Caco-2 (cell line): ENCODE data around the gene C19orf44. TPM values are rescaled to one million over a fixed set of nuclear protein-coding genes. Genes with fewer than 3 reads are reported as not detected.
"Not testable (repeated sequence)": the region's sequence is repeated elsewhere in the genome, so short reads cannot be mapped to it uniquely, and the experiment has no call there.

Experiments used
- BruUV-seq: library from RNA; stranded (reverse); fragments of 400-500 nt; replicated peaks from 2 replicates; lab custom pipeline; 2021; lab: Mats Ljungman, UMichigan
- CTCF ChIA-PET: fragments of 300-600 bp; sonication (Branson Sonifier 250); formaldehyde crosslinking; loops from one replicate; lab custom pipeline; 2022; ENCODE audit warnings: antibody characterized with exemption; lab: Charles Lee
- POLR2A ChIA-PET: fragments of 300-600 bp; sonication (Branson Sonifier 250); formaldehyde crosslinking; loops from one replicate; lab custom pipeline; 2022; ENCODE audit warnings: antibody characterized with exemption; lab: Charles Lee
- DNase-seq, 2 experiments: peaks; one replicate each; pipeline versions ENCODE4 v3.0.0 to v3.0.0-alpha.2; 2020 to 2022
- H3K27me3 ChIP-seq: replicated peaks from 2 replicates; pipeline ENCODE4 v1.6.0; 2011; ENCODE audit warnings: low read length; ENCODE audit not compliant: control insufficient read depth, insufficient read depth
- H3K36me3 ChIP-seq: 2 replicates; pipeline ENCODE4 v1.5.1; 2011; ENCODE audit warnings: low read length; ENCODE audit not compliant: control insufficient read depth, insufficient read depth
- H3K4me1 ChIP-seq: fragments of 250-450 bp; sonication (Bioruptor Pico); 2 replicates; pipeline ENCODE4 v1.5.1; 2020; ENCODE audit warnings: mild to moderate bottlenecking
- H3K4me3 ChIP-seq: 2 replicates; pipeline ENCODE4 v1.5.1; 2011; ENCODE audit warnings: low read depth, mild to moderate bottlenecking, control low read depth, low read length
- H3K9me3 ChIP-seq: fragments of 250-450 bp; sonication (Bioruptor Pico); 2 replicates; pipeline ENCODE4 v1.5.1; 2020; ENCODE audit warnings: mild to moderate bottlenecking, moderate library complexity
- H3K27ac Mint-ChIP-seq: one replicate; pipeline ENCODE4 v1.8.0; 2022; ENCODE audit warnings: mixed read lengths; ENCODE audit not compliant: unreplicated experiment
- H3K27me3 Mint-ChIP-seq: one replicate; pipeline ENCODE4 v1.8.0; 2022; ENCODE audit warnings: mixed read lengths; ENCODE audit not compliant: insufficient read depth, unreplicated experiment
- H3K36me3 Mint-ChIP-seq: one replicate; pipeline ENCODE4 v1.8.0; 2022; ENCODE audit warnings: mild to moderate bottlenecking, mixed read lengths; ENCODE audit not compliant: insufficient read depth, unreplicated experiment
- H3K4me1 Mint-ChIP-seq: one replicate; pipeline ENCODE4 v1.8.0; 2022; ENCODE audit warnings: low read depth, mixed read lengths; ENCODE audit not compliant: unreplicated experiment
- H3K4me3 Mint-ChIP-seq: one replicate; pipeline ENCODE4 v1.8.0; 2022; ENCODE audit warnings: mild to moderate bottlenecking, moderate library complexity, mixed read lengths; ENCODE audit not compliant: unreplicated experiment
- H3K9me3 Mint-ChIP-seq: one replicate; pipeline ENCODE4 v1.8.0; 2022; ENCODE audit warnings: mixed read lengths; ENCODE audit not compliant: unreplicated experiment
- intact Hi-C: fragments of 100-400 bp; cut with micrococcal nuclease; formaldehyde crosslinking; loops from one replicate; pipeline ENCODE4 v1.10.0; 2022; ENCODE audit not compliant: unreplicated experiment
- total RNA-seq: library from RNA; stranded (reverse); gene quantifications from 2 replicates; pipeline ENCODE4 v1.2.3, GENCODE V29; 2022
- TF ChIP-seq, protein P1 (sequence below), 2 experiments: fragments of 200-600 bp in 1 of 2; IDR thresholded peaks; 1 replicate in 1 of 2; 2 replicates in 1 of 2; pipeline versions ENCODE4 v1.5.1 to v1.8.0; 2011 to 2022; ENCODE audit warnings: antibody characterized with exemption in 1 of 2, control low read depth in 1 of 2, inconsistent platforms in 1 of 2, low read depth in 1 of 2, low read length in 1 of 2, mild to moderate bottlenecking in 1 of 2, moderate library complexity in 1 of 2; ENCODE audit not compliant: insufficient read depth in 1 of 2, severe bottlenecking in 1 of 2, unreplicated experiment in 1 of 2

The C19orf44 gene
- total RNA-seq, 1 experiment from 2014 or later, result 3.4 TPM

DNA sequence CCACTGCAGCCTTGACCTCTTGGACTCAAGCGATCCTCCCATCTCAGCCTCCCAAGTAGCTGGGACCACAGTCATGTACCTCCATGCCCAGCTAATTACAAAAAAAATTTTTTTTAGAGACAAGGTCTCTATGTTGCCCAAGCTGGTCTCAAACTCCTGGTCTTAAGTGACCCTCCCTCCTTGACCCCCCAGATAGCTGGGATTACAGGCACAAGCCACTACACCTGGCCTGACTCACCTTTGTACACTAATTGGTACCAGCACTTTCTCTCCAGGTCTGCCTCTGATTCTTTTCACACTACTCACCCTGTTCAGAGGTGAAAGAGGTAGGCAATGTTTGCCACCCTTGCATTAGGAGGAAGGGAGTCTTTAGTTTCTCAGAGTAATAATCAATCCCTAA is 18.9 kb upstream of the C19orf44 start:
- Histone ChIP-seq H3K9me3 (peaks cover 8% of the 10 kb centered on the region), H3K4me1 (no peaks in the 10 kb centered on the region), H3K36me3 (no peaks in the 10 kb centered on the region), H3K27me3 (no peaks in the 10 kb centered on the region), H3K4me3 (no peak overlapping the region)
- BruUV-seq, result no TSS peak
- intact Hi-C loops, result no loop called here
- H3K4me1 Mint-ChIP-seq, result no peaks in the 10 kb centered on the region
- no peak overlapping the region for H3K27ac Mint-ChIP-seq
- no peaks in the 10 kb centered on the region for H3K36me3 Mint-ChIP-seq
- no peak for DNase-seq
- ChIA-PET POLR2A (no interaction called here), CTCF (no interaction called here)
- TF ChIP-seq, protein P1, sequence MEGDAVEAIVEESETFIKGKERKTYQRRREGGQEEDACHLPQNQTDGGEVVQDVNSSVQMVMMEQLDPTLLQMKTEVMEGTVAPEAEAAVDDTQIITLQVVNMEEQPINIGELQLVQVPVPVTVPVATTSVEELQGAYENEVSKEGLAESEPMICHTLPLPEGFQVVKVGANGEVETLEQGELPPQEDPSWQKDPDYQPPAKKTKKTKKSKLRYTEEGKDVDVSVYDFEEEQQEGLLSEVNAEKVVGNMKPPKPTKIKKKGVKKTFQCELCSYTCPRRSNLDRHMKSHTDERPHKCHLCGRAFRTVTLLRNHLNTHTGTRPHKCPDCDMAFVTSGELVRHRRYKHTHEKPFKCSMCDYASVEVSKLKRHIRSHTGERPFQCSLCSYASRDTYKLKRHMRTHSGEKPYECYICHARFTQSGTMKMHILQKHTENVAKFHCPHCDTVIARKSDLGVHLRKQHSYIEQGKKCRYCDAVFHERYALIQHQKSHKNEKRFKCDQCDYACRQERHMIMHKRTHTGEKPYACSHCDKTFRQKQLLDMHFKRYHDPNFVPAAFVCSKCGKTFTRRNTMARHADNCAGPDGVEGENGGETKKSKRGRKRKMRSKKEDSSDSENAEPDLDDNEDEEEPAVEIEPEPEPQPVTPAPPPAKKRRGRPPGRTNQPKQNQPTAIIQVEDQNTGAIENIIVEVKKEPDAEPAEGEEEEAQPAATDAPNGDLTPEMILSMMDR (IDR thresholded peaks at IDR 0.05; ENCODE audit: insufficient read depth in 1 of 2, low read depth in 1 of 2, low read length in 1 of 2, severe bottlenecking in 1 of 2, unreplicated experiment in 1 of 2), result no peak
- H3K9me3 Mint-ChIP-seq, result no peaks in the 10 kb centered on the region
- no peaks in the 10 kb centered on the region for H3K27me3 Mint-ChIP-seq
- no peak overlapping the region for H3K4me3 Mint-ChIP-seq

DNA sequence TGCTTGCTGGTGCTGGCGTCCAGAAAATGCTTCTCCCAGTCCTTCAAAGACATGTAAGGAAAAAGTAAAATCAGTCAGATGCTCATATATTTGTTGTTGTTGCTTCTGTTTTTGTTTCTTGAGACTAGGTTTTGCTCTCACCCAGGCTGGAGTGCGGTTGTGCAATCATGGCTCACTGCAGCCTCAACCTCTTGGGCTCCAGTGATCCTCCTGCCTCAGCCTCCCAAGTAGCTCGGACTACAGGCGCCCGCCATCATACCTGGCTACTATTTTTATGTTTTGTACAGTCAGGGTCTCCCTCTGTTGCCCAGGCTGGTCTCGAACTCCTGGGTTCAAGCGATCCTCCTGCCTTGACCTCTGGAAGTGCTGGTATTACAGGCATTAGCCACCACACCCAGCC is 13.4 kb upstream of the C19orf44 start:
- H3K4me1 ChIP-seq, result no peaks in the 10 kb centered on the region
- H3K27ac Mint-ChIP-seq, result no peak overlapping the region
- ChIA-PET POLR2A (no interaction called here), CTCF (no interaction called here)
- TF ChIP-seq, protein P1 (IDR thresholded peaks at IDR 0.05; ENCODE audit: insufficient read depth in 1 of 2, low read depth in 1 of 2, low read length in 1 of 2, severe bottlenecking in 1 of 2, unreplicated experiment in 1 of 2), result no peak
- H3K9me3 Mint-ChIP-seq, result no peaks in the 10 kb centered on the region
- no peaks in the 10 kb centered on the region for H3K27me3 ChIP-seq
- no peak for DNase-seq
- H3K27me3 Mint-ChIP-seq, result no peaks in the 10 kb centered on the region
- H3K4me1 Mint-ChIP-seq, result no peaks in the 10 kb centered on the region
- H3K4me3 Mint-ChIP-seq, result no peak overlapping the region
- H3K36me3 ChIP-seq, result no peaks in the 10 kb centered on the region
- intact Hi-C loops, result no loop called here
- no peaks in the 10 kb centered on the region for H3K36me3 Mint-ChIP-seq
- no TSS peak for BruUV-seq
- no peaks in the 10 kb centered on the region for H3K9me3 ChIP-seq
- no peak overlapping the region for H3K4me3 ChIP-seq

DNA sequence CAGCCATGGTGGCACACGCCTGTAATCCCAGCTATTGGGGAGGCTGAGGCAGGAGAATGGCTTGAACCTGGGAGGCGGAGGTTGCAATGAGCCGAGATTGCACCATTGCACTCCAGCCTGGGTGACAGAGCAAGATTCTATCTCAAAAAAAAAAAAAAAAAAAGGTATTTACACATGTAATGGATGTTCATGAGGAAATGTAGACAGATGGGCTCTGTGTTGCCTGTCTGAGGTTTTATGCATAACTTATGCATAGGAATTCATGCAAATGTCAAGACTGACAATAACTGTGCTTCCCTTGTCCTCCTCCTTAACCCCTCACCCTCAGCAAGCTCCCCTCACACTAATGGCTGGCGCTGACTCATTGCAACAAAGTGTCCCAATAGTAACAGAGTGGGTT is 9.7 kb upstream of the C19orf44 start:
- H3K4me1 ChIP-seq, DNase-seq, H3K4me1 Mint-ChIP-seq, H3K36me3 ChIP-seq, BruUV-seq, H3K27me3 ChIP-seq, H3K36me3 Mint-ChIP-seq, H3K4me3 ChIP-seq, POLR2A ChIA-PET, H3K27ac Mint-ChIP-seq, H3K4me3 Mint-ChIP-seq, H3K27me3 Mint-ChIP-seq, intact Hi-C loops, H3K9me3 ChIP-seq, H3K9me3 Mint-ChIP-seq: not testable (repeated sequence)
- CTCF ChIA-PET, result interaction anchor here (0.7 to 1.0 kb wide), 2 partner anchors 25 to 29 kb away, joined by 6 to 8 read pairs; no protein-coding TSS in a partner anchor
